GM19240 (cell line): ENCODE results near the gene MYADML2.
A peak's percentile ranks its signal among the peaks of the same experiment; 100 is the strongest.

Experiments used
- DNase-seq: peaks from one replicate; pipeline ENCODE4 v3.0.0; 2011; ENCODE audit warnings: low spot score; ENCODE audit not compliant: insufficient read length

The MYADML2 gene

DNA sequence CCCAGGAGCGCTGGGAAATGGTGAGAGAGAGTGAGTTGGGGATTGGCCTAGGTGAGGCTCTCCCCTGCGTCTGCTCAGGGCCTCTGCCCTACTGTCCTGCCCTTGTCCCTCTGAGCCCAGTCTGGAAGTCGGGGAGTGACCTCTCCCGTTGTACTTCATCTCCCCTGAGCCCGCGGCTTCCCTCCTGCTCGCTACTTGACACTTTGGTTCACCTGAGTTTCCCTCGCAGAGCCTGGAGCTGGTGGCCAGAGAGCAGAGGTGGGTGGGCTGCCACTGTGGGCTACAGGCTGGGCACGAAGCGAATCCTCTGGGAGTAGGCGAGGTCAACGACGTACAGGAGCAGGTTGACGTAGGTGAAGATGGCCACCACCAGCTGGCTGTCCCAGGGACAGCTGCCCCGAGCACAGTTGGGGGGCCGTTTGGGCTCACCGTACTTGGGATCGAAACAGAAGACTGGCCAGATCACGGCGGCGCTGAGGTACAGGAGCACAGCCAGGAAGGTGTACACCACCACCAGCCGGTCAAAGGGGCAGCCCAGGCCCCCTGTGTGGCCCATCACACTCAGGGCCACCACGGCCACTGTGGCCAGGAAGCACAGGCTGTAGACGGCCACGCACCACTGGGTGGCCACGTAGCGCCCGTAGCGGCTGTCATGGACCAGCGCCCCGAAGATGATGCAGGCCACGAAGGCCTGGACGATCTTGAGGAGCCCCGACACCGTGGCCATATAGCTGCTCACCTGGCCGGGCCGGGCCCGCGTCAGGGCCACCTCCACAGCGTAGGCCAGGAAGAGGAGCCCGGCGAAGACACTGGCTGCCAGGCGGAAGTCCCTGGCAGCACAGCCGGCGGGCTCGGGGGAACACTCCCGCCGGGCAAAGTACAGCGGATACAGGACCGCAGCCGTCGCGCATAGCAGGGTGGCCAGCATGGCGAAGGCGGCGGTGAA lies 6.2 kb downstream of the MYADML2 start:
- no peak for DNase-seq

DNA sequence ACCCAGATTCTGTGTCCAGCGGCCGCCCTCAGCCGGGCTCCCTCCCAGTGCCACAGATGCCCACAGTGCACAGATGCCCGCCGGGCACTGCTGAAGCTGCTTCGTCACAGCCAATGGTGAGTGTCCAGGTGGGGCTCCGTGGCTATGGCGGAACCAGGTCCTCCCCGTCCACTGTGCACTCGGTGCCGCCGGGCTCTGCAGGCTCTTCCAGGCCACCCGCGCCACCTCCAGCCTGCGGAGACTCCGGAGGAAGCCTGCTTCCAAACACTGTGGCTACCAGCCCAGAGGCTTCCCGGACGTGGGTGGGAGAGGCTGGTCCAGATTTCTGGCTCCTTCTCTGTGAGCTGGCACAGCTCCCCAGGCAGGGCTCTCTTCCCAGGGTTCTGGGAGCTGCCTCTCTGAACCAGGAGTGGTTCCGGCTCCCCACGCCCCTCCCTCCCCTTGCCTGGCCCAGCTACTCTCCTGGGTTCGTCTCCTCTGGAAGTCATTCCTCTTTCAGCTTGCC lies 7.1 kb downstream of the MYADML2 start:
- no peak for DNase-seq

DNA sequence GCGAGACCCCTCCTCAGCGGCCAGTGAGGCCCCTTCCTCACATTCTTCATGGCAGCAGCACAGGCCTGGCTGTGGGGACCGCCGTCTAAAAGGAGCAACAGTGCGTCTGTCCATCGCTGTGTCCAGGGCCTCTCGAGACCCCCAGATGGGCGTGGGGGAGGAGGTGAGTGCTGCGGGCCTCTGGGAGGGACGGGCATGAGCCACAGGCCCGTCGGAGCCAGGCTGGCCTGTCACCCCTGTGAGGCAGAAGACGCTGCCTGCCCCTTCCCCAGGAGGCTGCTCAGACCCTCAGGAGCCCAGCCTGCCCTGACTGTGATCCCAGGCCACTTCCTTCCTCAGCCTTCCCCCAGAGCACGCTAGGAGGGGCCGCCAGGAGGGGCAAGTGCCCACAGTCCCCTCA lies 7.8 kb downstream of the MYADML2 start:
- DNase-seq, result no peak

DNA sequence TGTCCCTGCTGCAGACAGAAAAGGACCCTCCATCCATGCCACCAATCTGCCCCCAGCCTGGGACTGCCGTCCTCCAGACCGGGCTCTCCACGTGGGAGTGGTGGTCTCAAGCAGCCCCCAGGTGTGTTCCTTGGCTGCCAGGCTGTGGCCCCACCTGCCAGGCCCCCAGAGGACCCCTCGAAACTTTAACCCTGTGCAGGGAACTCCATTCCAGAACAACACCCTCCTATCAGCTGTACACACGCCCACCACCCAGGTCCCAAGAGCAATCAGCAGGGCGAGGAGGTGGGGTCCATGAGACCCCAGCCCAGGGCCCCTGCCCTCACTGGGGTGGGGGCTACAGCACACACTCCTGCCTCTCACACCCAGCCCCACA lies 11.3 kb downstream of the MYADML2 start:
- no peak for DNase-seq

DNA sequence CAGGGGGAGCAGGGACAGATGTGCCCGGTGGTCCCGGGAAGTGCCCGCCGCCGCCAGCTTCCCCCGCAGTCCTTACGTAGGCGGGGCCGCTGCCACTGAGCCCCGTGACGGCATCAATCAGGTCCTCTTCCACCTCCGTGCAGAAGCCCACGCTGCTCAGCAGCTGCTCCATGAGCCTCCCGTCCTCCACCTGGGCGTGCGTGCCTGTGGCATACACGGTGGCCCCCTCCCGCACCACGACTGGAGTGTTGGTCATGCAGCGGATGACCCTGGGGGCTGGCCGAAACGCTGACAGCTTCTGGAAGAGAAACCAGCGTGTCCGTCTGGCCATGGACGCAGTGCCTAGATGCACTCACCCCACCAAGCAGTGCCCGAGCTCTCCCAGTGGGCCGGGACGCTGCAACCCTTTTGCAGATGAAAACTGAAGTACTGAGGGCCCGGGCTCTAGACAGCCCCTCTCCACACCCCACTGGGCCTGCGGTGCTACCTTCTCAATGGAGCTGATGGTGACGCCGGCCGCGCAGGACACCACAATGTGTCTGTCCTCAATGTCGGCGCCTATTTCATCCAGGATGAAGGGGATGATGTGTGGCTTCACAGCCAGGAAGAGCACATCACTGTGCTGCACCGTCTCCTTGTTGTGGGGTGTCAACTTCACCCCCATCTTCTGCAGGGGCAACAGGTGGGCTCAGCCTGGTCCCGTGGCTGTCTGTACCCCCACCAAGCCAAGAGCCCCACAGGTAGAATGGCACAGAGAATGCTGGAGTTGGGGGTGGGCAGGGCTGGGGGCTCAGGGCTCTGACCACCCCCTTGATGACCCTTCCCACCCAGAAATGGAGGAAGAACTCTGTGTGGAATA lies 12.0 kb downstream of the MYADML2 start:
- DNase-seq, result no peak

DNA sequence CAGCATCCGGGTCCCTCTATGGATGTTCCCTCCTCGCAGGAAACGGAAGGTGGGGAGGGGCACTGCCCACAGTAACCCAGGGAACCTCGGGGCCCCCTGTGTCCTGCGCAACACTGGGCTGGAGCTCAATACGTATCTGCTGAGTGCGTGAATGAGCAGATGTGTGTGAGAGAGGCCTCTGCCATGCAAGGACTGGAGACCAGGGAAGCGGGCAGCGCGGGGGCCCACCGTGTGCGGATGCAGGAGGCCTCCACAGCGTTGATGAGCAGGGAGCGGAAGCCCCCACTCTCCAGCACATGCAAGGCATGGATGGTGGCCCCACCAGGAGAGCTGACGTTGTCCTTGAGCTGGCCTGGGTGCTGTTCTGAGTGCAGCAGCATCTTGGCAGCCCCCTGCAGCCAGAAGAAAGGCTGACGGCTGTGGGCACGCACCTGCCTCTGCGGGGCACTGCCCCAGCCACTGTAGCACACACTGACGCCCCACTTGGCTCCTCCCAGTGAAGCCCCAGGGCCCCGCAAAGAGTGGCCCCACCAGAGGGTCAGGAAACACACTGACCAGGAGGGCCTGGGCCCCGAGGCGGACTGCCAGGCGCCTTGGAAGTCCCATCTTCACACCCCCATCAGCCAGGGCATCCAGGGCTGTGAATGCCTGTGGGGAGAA lies 12.8 kb downstream of the MYADML2 start:
- no peak for DNase-seq

DNA sequence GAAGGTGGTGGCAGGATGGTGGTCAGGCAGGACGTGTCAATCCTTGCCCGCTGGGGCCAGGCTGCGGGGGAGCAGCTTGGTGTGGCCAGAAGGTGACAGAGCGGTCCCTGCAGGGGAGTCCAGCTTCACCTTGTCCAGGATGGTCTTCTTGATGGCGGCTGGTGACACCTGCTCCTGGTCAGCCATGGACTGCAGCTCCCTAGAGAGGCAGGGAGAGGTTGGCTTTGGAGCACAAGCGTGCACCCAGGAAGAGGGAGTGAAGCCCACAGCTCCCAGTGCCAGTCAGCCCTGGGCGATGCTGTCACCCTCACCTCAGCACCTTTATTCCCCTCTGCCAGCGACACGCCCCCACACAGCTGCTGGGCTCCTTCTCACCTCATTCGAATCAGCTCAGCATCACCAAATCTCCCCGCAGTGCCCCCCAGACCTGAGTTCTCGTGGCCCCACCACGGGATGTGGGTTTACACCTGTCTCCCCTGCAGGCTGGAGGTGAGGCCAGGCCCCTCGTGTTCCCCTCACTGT lies 13.8 kb downstream of the MYADML2 start:
- DNase-seq, result no peak

DNA sequence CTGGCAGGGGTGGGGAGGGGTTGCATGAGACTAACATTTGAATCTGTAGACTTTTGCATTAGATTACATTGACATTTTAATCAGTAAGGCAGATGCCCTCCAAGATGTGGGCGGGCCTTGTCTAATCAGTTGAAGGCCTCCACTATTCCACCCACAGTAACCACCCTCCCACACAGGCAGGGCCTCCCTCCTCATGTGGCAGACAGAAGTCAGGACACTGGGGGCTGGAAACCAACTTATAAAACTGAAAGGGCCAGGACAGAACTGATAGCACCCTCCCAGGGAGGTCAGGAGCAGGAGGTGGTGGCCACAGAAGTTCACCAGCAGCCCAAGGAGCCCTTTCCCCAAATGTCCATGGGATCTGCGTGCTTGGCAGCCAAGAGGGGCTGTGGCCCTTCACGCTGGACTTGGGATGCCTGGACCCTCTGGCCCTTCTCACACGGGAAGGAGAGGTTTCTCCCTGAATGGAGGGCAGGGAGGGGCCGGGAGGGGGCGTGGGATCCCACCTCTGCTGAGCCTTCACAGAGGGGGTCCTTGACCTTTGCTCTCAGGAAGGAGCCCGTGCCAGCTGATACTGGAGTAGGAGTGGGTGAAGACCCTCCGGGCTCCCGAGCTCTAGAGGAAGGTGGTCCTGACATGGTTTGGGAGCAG lies 14.6 kb downstream of the MYADML2 start:
- DNase-seq, result no peak

DNA sequence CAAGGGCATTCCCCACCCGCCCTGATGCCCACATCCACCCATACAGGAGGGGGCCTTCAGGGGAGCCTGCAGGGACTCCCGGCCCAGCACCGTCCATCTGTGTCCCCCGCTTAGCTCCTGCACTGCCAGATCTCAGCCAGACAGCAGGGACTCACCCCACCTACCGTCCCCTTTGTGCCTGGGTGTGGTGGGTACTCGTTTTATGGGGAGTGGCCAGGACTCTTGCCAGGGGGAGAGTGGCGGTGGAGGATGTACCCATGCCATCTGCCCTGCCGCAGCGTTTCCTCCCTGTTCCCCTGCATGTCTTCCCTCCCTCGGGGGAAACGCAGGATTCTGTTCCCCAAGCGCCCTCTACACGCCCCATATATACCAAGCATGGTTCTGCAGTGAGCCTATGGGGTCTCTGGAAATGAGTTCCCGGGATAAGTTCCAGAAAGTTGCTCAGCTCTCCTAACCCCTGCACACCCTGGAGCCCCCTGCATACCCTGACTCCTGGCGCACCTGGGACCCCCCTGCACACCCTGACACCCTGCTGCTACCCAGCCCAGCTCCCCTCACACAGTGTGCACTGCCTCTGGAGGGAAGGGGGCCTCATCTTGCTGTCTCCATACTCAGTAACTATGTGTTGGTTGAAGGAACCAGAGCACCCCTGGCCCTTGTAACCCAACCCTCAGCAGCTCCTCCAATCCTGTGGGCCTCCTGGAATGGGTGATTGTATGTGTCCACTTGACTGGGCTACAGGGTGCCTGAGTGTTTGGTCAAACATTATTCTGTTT lies 15.3 kb downstream of the MYADML2 start:
- DNase-seq, result no peak

DNA sequence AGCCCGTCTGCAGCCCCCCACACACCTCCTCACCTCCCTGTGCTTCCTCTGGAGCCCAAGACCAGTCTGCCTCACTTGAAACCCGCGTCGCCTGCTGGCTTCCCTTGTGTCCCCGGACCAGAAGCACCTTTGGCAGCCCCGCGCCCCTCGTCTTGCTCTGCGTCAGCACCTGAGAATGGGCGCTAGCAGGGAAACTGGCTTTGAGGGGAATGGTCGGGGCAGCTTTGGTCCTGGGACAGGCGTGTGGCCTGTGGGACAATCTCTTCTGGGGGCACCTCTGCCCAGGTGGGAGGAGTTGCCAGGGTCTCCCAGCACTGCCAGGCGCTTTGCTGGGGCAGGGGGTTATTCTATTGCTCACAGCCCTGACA lies 15.9 kb downstream of the MYADML2 start:
- DNase-seq, result no peak

DNA sequence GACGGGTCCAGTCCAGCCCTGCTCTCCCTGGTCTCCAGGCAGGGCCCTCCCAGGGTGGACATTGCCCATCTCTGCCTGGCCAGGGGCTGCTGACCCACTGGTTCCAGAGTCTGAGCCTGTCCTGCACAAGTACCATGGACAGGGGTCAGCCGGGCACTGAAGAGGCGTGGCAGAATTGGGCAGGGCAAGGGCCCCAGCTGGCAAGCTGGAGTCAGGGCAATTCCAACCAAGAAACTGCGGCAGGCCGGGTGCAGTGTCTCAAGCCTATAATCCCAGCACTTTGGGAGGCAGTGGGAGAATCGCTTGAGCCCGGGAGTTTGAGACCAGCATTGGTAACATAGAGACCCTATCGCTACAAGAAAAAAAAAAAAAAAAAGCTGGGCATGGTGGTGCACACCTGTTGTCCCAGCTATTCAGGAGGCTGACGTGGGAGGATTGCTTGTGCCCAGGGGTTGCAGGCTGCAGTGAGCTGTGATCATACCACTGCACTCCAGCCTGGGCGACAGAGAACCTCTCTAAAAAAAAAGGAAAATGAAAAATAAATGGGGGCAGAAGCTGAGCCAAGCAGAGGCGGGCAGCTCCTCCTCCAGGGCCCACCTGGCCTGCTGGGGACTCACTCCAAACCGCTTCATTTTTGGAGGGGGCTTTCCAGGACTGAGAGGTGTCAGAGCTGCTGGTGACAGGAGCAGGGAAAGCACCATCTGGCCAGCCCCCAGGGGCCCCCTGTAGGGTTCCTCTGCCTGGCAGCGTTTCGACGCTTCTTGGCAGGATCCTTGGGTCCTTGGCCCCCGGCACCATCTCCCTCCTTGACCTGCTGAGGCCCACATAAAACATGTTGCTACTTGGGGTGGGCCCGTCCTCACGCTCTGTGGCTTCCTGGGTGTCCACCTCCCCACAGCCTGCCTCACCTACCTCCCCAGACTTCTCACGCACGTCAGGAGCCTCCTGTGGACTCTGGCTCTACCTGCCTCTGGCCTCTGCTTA lies 16.6 kb downstream of the MYADML2 start:
- DNase-seq, result no peak

DNA sequence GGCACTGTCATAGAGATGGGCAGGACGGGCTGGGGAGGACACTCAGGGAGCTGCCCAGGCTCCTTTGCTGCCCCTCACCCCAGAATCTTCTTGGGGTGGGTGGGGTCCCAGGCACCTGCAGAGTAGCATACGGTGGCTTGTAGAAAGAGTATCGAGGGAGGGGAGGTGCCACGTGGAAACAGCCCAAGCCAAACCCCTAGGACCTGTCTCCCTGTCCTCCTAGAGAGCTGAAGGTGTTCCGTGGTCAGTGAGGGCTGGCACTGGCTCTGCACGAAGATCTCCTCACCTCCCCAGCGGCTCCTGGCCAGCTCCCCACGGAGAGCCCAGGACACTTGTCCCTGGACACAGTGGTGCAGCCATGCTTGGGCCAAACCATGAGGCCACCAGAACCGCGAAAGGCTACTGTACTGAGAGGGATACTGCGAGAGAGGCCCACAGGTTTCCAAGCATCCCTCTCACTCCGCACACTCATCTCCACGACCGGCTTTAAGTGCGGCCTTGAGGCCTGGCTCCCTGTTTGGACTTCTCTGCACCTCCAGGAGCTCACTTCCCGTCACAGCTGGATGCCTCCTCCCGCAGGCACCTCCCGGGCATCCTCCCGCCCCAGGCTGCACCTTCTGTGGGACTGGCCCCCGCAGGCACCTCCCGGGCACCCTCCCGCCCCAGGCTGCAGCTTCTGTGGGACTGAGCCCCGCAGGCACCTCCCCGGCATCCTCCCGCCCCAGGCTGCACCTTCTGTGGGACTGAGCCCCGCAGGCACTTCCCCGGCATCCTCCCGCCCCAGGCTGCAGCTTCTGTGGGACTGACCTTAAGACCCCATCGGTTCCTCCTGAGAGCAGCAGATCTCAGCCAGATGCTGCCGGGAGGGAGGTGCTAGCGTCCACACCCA lies 17.5 kb downstream of the MYADML2 start:
- DNase-seq, result no peak

DNA sequence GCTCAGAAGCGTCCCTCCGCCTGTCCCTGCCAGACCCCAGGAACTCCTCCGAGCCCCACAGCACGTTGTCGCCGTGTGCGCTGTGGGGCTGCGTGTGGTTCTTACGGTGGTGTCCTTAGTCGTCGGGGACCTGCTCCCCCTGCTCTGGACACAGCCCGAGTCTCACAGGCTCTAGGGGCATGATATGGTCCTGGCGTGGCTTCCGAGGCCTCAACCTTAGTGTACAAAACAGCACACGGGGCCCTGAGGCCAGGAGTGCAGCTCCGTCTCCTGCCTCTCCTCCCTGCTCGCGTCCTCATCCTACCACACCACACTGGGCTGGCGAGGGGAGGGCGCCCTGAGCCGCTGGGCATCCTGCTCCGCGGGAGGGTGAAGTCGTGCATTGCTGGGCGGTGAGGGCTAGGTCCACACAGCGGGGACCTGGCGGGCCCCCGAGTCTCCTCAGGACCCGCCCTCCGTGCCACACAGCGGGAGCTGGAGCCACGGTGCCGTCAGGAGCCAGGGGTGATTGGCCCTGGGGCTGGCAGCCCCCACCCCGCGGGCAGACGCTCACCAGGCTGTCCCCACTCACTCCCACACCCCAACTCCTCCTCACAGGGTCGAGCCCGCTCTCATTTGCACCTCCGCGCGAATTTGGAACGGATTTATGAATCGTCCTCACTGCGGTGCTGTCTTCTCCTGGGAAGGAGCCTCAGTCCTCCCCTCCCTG lies 18.3 kb downstream of the MYADML2 start:
- no peak for DNase-seq

DNA sequence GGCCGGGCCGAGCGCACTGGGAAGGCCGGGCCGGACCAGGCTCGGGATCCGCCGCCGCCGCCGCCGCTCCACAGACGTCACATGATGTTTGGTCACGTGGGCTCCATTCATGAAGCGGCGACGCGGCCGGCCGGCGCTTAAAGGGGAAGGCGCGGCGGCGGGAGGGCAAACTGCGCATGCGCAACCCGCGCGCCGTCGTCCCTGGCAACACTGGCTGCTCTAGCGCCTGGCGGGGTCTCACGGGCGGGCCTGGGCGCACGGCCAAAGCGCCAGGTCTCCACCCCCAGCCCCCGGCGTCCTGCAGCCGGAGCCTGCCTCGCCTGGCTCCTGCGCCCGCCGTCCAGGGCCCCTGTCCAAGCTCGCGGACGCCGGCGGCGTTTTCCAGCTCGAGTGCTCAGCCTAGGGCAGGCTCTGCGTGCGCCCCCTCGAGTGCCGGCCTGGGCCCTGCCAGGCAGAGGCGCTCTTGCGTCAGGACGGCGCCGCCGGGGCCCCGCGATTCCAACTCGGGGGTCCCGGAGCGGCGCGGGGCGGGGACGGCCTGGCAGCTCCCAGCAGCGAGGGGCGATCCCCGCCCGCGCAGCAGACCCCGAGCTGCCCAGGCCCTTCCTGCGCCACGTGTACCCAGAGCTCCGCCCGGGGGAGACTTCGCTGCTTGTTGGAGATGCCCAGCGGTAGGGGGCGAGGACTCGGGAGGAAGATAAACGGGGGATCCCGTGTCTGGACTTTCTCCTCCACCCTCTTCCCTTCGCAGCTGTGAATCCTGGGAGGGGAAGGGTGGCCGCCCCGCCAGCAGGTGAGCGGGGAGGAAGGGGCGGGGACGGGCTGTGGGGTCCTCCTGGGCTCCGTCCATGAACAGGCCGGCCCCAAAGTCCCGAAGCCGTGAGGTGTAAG lies 19.1 kb downstream of the MYADML2 start, which contains the start of gene MAFG:
Gene MAFG (minus strand): TSS at position 83 of the 891 bp plus-strand sequence. CDS start 4,550 bp downstream, outside the sequence.
- peak; percentile 99 for DNase-seq

DNA sequence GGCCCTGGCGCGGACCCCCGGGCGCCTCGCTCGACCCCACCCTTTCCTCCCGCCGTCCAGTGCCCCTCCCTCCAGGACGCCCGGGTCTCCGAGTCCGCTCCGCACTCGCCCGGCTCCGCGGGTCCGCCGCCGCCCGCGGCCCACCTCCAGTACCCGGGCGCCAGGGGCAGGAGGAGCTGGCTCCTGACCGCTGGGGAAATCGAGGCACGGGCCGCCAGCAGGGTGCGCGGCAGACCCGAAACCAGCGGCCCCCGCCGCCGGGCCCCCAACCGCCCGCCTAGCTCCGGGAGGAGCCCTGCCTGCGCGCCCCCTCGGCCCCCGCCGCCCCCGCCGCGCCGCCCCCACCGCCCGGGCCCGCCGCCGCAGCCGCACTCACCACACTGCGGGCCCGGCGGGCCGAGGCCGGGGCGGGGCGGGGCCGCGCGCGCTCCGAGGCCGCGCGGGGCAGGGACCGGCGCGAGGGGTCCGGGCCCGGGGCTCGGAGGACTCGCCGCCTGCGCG lies 19.8 kb downstream of the MYADML2 start:
- DNase-seq, result no peak
